DOHH2 (cell line): ENCODE results near the gene PGAM2.

Experiments used
- H3F3A ChIP-seq: fragments of 200-600 bp; sonication (generic), shearing (Covaris generic); 2 replicates; pipeline ENCODE4 v1.6.0; 2016; ENCODE audit warnings: antibody characterized with exemption, mild to moderate bottlenecking; ENCODE audit not compliant: control insufficient read depth, insufficient read depth
- H3K27ac ChIP-seq: fragments of 200-600 bp; sonication (generic); 2 replicates; pipeline ENCODE4 v1.5.1; 2014; ENCODE audit warnings: low read depth, mild to moderate bottlenecking, low read length, moderate library complexity
- H3K27me3 ChIP-seq: fragments of 200-600 bp; sonication (generic); 2 replicates; pipeline ENCODE4 v1.6.1; 2014; ENCODE audit warnings: mild to moderate bottlenecking, low read length, mixed read lengths; ENCODE audit not compliant: control insufficient read depth
- H3K36me3 ChIP-seq: fragments of 200-600 bp; sonication (generic); 2 replicates; pipeline ENCODE4 v1.6.1; 2014; ENCODE audit warnings: mild to moderate bottlenecking, low read length, moderate library complexity, mixed read lengths; ENCODE audit not compliant: control insufficient read depth
- H3K4me1 ChIP-seq: fragments of 200-600 bp; sonication (generic); 2 replicates; pipeline ENCODE4 v1.6.1; 2014; ENCODE audit warnings: mild to moderate bottlenecking, low read length, mixed read lengths; ENCODE audit not compliant: control insufficient read depth
- H3K4me2 ChIP-seq: fragments of 200-600 bp; sonication (generic); 2 replicates; pipeline ENCODE4 v1.6.0; 2014; ENCODE audit warnings: mild to moderate bottlenecking, low read length, moderate library complexity
- H3K4me3 ChIP-seq: fragments of 200-600 bp; sonication (generic); 2 replicates; pipeline ENCODE4 v1.5.1; 2014; ENCODE audit warnings: mild to moderate bottlenecking, low read length, mixed read lengths
- H3K79me2 ChIP-seq: fragments of 200-600 bp; sonication (generic); 2 replicates; pipeline ENCODE4 v1.6.1; 2014; ENCODE audit warnings: mild to moderate bottlenecking, low read length, mixed read lengths; ENCODE audit not compliant: control insufficient read depth
- H3K9me2 ChIP-seq: fragments of 200-600 bp; sonication (generic); replicated peaks from 2 replicates; pipeline ENCODE4 v1.6.1; 2014; ENCODE audit warnings: mild to moderate bottlenecking, low read length, mixed read lengths; ENCODE audit not compliant: control insufficient read depth
- H3K9me3 ChIP-seq: fragments of 200-600 bp; sonication (generic); 2 replicates; pipeline ENCODE4 v1.6.1; 2014; ENCODE audit warnings: antibody characterized with exemption, low read length, mixed read lengths; ENCODE audit not compliant: control insufficient read depth, insufficient read depth
- H4K20me1 ChIP-seq: fragments of 200-600 bp; sonication (generic); 2 replicates; pipeline ENCODE4 v1.6.0; 2014; ENCODE audit warnings: low read depth, mild to moderate bottlenecking, antibody characterized with exemption, low read length, moderate library complexity; ENCODE audit not compliant: control insufficient read depth, insufficient read depth
- CTCF ChIP-seq: fragments of 200-600 bp; sonication (generic); IDR thresholded peaks from one replicate; pipeline ENCODE4 v1.5.1; 2014; ENCODE audit warnings: antibody characterized with exemption, mild to moderate bottlenecking, low read depth, low read length; ENCODE audit not compliant: poor library complexity, severe bottlenecking
- EZH2phosphoT487 ChIP-seq: fragments of 200-600 bp; sonication (generic); IDR thresholded peaks from 2 replicates; pipeline ENCODE4 v1.6.1; 2017; ENCODE audit warnings: borderline replicate concordance, mild to moderate bottlenecking, antibody characterized with exemption, low read length, moderate library complexity, mixed read lengths

PGAM2 gene

GRCh38 chr7:44101303-44101965, 36.1 kb upstream of the PGAM2 start:
- Histone ChIP-seq H3K4me1 (peaks cover 52% of the 10 kb centered on the region), H3K4me2 (peak overlapping the region; percentile 35), H3K79me2 (no peaks in the 10 kb centered on the region), H3K9me3 (no peaks in the 10 kb centered on the region), H4K20me1 (no peaks in the 10 kb centered on the region), H3K27ac (no peak overlapping the region), H3K36me3 (no peaks in the 10 kb centered on the region; the same call in 1 of the 2 replicates), H3F3A (peaks cover 8% of the 10 kb centered on the region), H3K9me2 (no peaks in the 10 kb centered on the region), H3K27me3 (peaks cover 32% of the 10 kb centered on the region), H3K4me3 (0 out of 2 replicates have a peak overlapping the region, but pooled peaks have one; percentile 1)
- TF ChIP-seq CTCF, result no peak

GRCh38 chr7:44100458-44101302, 35.3 kb upstream of the PGAM2 start:
- Histone ChIP-seq H3K4me1 (peaks cover 59% of the 10 kb centered on the region), H3K9me3 (no peaks in the 10 kb centered on the region)

GRCh38 chr7:44099669-44100068, 34.3 kb upstream of the PGAM2 start:
- Histone ChIP-seq H3F3A (peaks cover 11% of the 10 kb centered on the region), H3K9me3 (no peaks in the 10 kb centered on the region), H3K36me3 (no peaks in the 10 kb centered on the region; the same call in 1 of the 2 replicates), H3K4me1 (peaks cover 68% of the 10 kb centered on the region), H3K79me2 (no peaks in the 10 kb centered on the region), H3K27me3 (peaks cover 14% of the 10 kb centered on the region), H3K27ac (no peak overlapping the region), H3K4me3 (no peak overlapping the region), H4K20me1 (no peaks in the 10 kb centered on the region), H3K9me2 (no peaks in the 10 kb centered on the region), H3K4me2 (no peak overlapping the region)
- no peak for TF ChIP-seq CTCF
- no peak for TF ChIP-seq EZH2phosphoT487

More at GRCh38 chr7:44100458-44101302, 35.3 kb upstream of the PGAM2 start:
- Histone ChIP-seq H3K4me3 (peak overlapping the region; percentile 1), H3K27me3 (peaks cover 24% of the 10 kb centered on the region), H3K36me3 (no peaks in the 10 kb centered on the region; the same call in 1 of the 2 replicates), H4K20me1 (no peaks in the 10 kb centered on the region), H3K9me2 (no peaks in the 10 kb centered on the region), H3K79me2 (no peaks in the 10 kb centered on the region), H3K27ac (0 out of 2 replicates have a peak overlapping the region, but pooled peaks have one; percentile 3), H3K4me2 (peak overlapping the region; percentile 35), H3F3A (peaks cover 8% of the 10 kb centered on the region)
- TF ChIP-seq EZH2phosphoT487 (no peak), CTCF (no peak)
